ENCODE data around the gene TNK1. TPM values are rescaled to one million over a fixed set of nuclear protein-coding genes. Genes with fewer than 3 reads are reported as not detected.

TNK1 gene
- total RNA-seq, 1 experiment from 2014 or later = 10.1 TPM

DNA sequence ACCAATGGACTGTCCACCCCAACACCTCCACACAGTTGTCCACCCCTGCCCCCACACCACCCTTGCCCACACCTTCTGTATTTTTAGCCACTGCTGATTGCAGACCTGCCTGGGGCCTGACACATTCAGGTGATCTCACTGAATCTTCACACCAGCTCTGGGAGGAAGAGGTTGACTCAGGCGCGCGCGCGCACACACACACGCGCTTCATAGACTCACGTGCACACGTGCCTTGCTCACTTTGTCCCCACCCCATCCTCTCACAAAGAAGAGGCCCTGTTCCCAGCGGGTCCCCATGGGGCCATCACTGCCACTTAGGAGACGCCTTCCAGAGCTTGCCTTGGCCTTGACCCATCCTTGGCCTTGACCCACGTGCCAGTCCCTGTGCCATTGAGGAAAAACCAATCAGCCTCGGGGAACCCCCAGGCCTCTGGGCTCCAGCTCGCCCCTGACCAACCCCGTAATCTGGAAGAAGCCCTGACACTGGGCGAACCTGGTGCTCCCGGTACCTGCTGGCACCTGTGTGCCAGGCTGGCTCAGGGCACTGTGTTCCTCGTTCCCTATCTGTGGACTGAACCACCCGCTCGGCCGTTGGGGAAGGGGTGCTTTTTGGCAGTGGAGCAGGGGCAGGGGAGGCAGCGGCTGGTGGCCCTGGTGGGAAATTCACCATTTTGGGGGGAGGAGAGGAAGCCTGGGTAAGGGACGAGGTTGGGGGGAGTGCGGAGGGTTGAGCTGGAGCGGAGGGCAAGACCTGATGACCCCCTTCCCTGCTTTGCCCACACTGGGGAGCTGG, 29.9 kb downstream of the TNK1 start:
- WGBS (ENCODE audit: extremely low coverage, insufficient read length, low lambda C conversion rate) = no CpG with 5 or more reads among the region's 25 CpGs
- no peak overlapping the region for H3K23ac ChIP-seq (ENCODE audit: insufficient read length, low read depth, low read length)
- no peaks in the 10 kb centered on the region for H4K20me1 ChIP-seq (ENCODE audit: control insufficient read depth, insufficient read depth, insufficient read length)

More for the DNA sequence above, 29.9 kb downstream of the TNK1 start:
- H4K91ac ChIP-seq (ENCODE audit: insufficient read length, low read depth, low read length) = no peak overlapping the region
- no peaks in the 10 kb centered on the region for H3K27me3 Mint-ChIP-seq (ENCODE audit: low read depth)
- peak overlapping the region in 1 of 3 experiments; percentile 52; a peak in 1 of 7 replicates for H3K27ac Mint-ChIP-seq
- H3K56ac ChIP-seq (ENCODE audit: insufficient read length, low read depth, low read length) = no peak overlapping the region
- H2BK20ac ChIP-seq (ENCODE audit: low read depth, low read length, poor library complexity, severe bottlenecking) = no peak overlapping the region
- no peak overlapping the region for H4K5ac ChIP-seq (ENCODE audit: insufficient read length, low read depth, low read length)
- no peak overlapping the region for H2AFZ ChIP-seq (ENCODE audit: low read length)
- no peaks in the 10 kb centered on the region for H3K79me2 ChIP-seq (ENCODE audit: insufficient read depth, low read length)
- H2BK15ac ChIP-seq (ENCODE audit: low read depth, low read length) = no peak overlapping the region
- H3K18ac ChIP-seq (ENCODE audit: insufficient read length, low read depth, low read length) = no peak overlapping the region
- H3K36me3 Mint-ChIP-seq (ENCODE audit: insufficient read depth in 1 of 3, low read depth in 3 of 3) = peaks cover 18 to 49% (median 38%) of the 10 kb centered on the region in 3 experiments
- peaks cover under 1% of the 10 kb centered on the region for H3K23me2 ChIP-seq (ENCODE audit: insufficient read length, low read depth, low read length, poor library complexity, severe bottlenecking)
- H3K14ac ChIP-seq (ENCODE audit: insufficient read depth, low read length) = no peak overlapping the region
- DNase-seq = no peak
- H3K4me1 Mint-ChIP-seq = peaks cover 14 to 34% of the 10 kb centered on the region in 2 experiments
- H2BK120ac ChIP-seq (ENCODE audit: low read depth, low read length, poor library complexity, severe bottlenecking) = no peak overlapping the region
- no peak overlapping the region; a peak in 1 of 5 replicates for H3K4me3 Mint-ChIP-seq
- no peaks in the 10 kb centered on the region for H3K79me1 ChIP-seq (ENCODE audit: insufficient read depth, low read depth, low read length, poor library complexity, severe bottlenecking)
- H3K27ac ChIP-seq (ENCODE audit: insufficient read length, low read depth, low read length) = no peak overlapping the region
- no peak overlapping the region for H3K9ac ChIP-seq (ENCODE audit: extremely low read depth, insufficient read length, low read length)
- H3K4me2 ChIP-seq (ENCODE audit: insufficient read depth, insufficient read length, low read length) = no peak overlapping the region
- H2AK5ac ChIP-seq (ENCODE audit: insufficient read length, low read length) = no peak overlapping the region
- TF ChIP-seq, protein P1, sequence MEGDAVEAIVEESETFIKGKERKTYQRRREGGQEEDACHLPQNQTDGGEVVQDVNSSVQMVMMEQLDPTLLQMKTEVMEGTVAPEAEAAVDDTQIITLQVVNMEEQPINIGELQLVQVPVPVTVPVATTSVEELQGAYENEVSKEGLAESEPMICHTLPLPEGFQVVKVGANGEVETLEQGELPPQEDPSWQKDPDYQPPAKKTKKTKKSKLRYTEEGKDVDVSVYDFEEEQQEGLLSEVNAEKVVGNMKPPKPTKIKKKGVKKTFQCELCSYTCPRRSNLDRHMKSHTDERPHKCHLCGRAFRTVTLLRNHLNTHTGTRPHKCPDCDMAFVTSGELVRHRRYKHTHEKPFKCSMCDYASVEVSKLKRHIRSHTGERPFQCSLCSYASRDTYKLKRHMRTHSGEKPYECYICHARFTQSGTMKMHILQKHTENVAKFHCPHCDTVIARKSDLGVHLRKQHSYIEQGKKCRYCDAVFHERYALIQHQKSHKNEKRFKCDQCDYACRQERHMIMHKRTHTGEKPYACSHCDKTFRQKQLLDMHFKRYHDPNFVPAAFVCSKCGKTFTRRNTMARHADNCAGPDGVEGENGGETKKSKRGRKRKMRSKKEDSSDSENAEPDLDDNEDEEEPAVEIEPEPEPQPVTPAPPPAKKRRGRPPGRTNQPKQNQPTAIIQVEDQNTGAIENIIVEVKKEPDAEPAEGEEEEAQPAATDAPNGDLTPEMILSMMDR (conservative IDR thresholded peaks at IDR 0.05) = no peak
- H3K9me3 Mint-ChIP-seq = peaks cover 0 to 2% of the 10 kb centered on the region in 2 experiments; a peak in 1 of 5 replicates
- H2BK5ac ChIP-seq (ENCODE audit: insufficient read length, low read length) = no peak overlapping the region
- no peak overlapping the region for H4K8ac ChIP-seq (replicated peaks; ENCODE audit: insufficient read length, low read depth, low read length)
- no peak overlapping the region for H3K4ac ChIP-seq (ENCODE audit: low read depth, low read length)
- H3K27me3 ChIP-seq (ENCODE audit: insufficient read depth, low read length) = no peaks in the 10 kb centered on the region
- no peaks in the 10 kb centered on the region; the same call in 1 of the 2 replicates for H3K4me1 ChIP-seq (ENCODE audit: insufficient read depth, low read length)
- H2BK12ac ChIP-seq (ENCODE audit: insufficient read length, low read depth, low read length) = no peak overlapping the region
- no peaks in the 10 kb centered on the region for H3K9me3 ChIP-seq (ENCODE audit: control insufficient read depth, low read depth, low read length)
- no peak overlapping the region for H3T11ph ChIP-seq (ENCODE audit: low read length)

Measured in H9 (cell line).